SK-N-SH treated with all-trans-retinoic acid at 6 μM for 48 hours (cell line): ENCODE measurements around the gene UNC5C.

Experiments
- ARNTL ChIP-seq: fragments of 450-650 bp; formaldehyde crosslinking; IDR thresholded peaks from 2 replicates; pipeline ENCODE4 v1.5.0; 2020; ENCODE audit warnings: low read depth, mild to moderate bottlenecking, moderate library complexity, borderline replicate concordance
- ISL1 ChIP-seq: fragments of 250-450 bp; sonication (Bioruptor Pico); IDR thresholded peaks from 2 replicates; pipeline ENCODE4 v2.1.2; 2022; ENCODE audit warnings: mild to moderate bottlenecking, moderate library complexity
- OSR1 ChIP-seq: fragments of 250-450 bp; sonication (Bioruptor Pico); IDR thresholded peaks from 2 replicates; pipeline ENCODE4 v1.8.0; 2022; ENCODE audit warnings: moderate library complexity, mild to moderate bottlenecking, inconsistent platforms
- PPARA ChIP-seq: fragments of 250-450 bp; sonication (Bioruptor Pico); IDR thresholded peaks from 2 replicates; pipeline ENCODE4 v1.5.0; 2020; ENCODE audit warnings: mild to moderate bottlenecking, borderline replicate concordance
- SNAI2 ChIP-seq: fragments of 250-450 bp; sonication (Bioruptor Pico); IDR thresholded peaks from 2 replicates; pipeline ENCODE4 v1.5.0; 2020; ENCODE audit warnings: mild to moderate bottlenecking, moderate library complexity
- TOX ChIP-seq: fragments of 250-450 bp; sonication (Bioruptor Pico); IDR thresholded peaks from 2 replicates; pipeline ENCODE4 v1.8.0; 2021; ENCODE audit warnings: mild to moderate bottlenecking, moderate library complexity, borderline replicate concordance
- ZC3H10 ChIP-seq: fragments of 250-450 bp; sonication (Bioruptor Pico); IDR thresholded peaks from 2 replicates; pipeline ENCODE4 v1.5.1; 2021; ENCODE audit warnings: mild to moderate bottlenecking, moderate library complexity
- ZFP30 ChIP-seq: fragments of 450-650 bp; formaldehyde crosslinking; IDR thresholded peaks from 2 replicates; pipeline ENCODE4 v1.5.0; 2022; ENCODE audit warnings: mild to moderate bottlenecking, moderate library complexity
- ZNF70 ChIP-seq: fragments of 450-650 bp; formaldehyde crosslinking; IDR thresholded peaks from 2 replicates; pipeline ENCODE4 v1.5.0; 2020; ENCODE audit warnings: mild to moderate bottlenecking, moderate library complexity
- ZNF8 ChIP-seq: fragments of 450-650 bp; formaldehyde crosslinking; IDR thresholded peaks from 2 replicates; pipeline ENCODE4 v1.5.0; 2020; ENCODE audit warnings: mild to moderate bottlenecking, moderate library complexity
- TF ChIP-seq, protein P1 (sequence below): fragments of 250-450 bp; sonication (Bioruptor Pico); IDR thresholded peaks from 2 replicates; pipeline ENCODE4 v1.8.0; 2020; ENCODE audit warnings: mild to moderate bottlenecking, moderate library complexity, borderline replicate concordance
- TF ChIP-seq, protein P2 (sequence below): fragments of 250-450 bp; sonication (Bioruptor Pico); IDR thresholded peaks from 2 replicates; pipeline ENCODE4 v1.5.1; 2021; ENCODE audit warnings: mild to moderate bottlenecking, moderate library complexity
- TF ChIP-seq, protein P3 (sequence below): fragments of 250-450 bp; sonication (Bioruptor Pico); IDR thresholded peaks from 2 replicates; pipeline ENCODE4 v1.5.1; 2020; ENCODE audit warnings: low read depth, mild to moderate bottlenecking, moderate library complexity

DNA sequence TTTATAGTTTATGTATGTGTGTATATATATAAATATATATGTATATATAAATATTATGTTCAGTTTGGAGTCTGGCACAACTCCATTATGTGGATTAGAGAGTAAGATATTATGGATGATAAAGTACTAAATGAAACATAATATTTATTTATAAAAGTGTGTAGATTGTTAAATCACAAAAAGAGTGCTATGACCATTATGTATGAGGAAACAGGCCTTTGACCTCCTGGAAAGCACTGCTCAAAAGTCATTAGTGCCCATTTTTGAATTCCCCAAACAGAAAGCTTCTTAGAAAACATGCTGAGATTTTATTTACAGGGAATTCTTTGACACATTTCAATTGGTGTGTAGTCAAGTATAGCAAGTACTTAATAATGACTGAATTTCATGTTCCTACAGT is 391.2 kb downstream of the UNC5C start:
- TF ChIP-seq OSR1 (CRISPR knock-in tag): no peak
- TF ChIP-seq, protein P1, sequence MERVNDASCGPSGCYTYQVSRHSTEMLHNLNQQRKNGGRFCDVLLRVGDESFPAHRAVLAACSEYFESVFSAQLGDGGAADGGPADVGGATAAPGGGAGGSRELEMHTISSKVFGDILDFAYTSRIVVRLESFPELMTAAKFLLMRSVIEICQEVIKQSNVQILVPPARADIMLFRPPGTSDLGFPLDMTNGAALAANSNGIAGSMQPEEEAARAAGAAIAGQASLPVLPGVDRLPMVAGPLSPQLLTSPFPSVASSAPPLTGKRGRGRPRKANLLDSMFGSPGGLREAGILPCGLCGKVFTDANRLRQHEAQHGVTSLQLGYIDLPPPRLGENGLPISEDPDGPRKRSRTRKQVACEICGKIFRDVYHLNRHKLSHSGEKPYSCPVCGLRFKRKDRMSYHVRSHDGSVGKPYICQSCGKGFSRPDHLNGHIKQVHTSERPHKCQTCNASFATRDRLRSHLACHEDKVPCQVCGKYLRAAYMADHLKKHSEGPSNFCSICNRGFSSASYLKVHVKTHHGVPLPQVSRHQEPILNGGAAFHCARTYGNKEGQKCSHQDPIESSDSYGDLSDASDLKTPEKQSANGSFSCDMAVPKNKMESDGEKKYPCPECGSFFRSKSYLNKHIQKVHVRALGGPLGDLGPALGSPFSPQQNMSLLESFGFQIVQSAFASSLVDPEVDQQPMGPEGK: no peak
- TF ChIP-seq SNAI2 (CRISPR knock-in tag): no peak
- no peak for TF ChIP-seq ISL1
- TF ChIP-seq, protein P2, sequence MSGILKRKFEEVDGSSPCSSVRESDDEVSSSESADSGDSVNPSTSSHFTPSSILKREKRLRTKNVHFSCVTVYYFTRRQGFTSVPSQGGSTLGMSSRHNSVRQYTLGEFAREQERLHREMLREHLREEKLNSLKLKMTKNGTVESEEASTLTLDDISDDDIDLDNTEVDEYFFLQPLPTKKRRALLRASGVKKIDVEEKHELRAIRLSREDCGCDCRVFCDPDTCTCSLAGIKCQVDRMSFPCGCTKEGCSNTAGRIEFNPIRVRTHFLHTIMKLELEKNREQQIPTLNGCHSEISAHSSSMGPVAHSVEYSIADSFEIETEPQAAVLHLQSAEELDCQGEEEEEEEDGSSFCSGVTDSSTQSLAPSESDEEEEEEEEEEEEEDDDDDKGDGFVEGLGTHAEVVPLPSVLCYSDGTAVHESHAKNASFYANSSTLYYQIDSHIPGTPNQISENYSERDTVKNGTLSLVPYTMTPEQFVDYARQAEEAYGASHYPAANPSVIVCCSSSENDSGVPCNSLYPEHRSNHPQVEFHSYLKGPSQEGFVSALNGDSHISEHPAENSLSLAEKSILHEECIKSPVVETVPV (CRISPR knock-in tag): no peak
- no peak for TF ChIP-seq PPARA (CRISPR knock-in tag)
- TF ChIP-seq ZNF8: no peak
- TF ChIP-seq, protein P3, sequence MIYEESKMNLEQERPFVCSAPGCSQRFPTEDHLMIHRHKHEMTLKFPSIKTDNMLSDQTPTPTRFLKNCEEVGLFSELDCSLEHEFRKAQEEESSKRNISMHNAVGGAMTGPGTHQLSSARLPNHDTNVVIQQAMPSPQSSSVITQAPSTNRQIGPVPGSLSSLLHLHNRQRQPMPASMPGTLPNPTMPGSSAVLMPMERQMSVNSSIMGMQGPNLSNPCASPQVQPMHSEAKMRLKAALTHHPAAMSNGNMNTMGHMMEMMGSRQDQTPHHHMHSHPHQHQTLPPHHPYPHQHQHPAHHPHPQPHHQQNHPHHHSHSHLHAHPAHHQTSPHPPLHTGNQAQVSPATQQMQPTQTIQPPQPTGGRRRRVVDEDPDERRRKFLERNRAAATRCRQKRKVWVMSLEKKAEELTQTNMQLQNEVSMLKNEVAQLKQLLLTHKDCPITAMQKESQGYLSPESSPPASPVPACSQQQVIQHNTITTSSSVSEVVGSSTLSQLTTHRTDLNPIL (CRISPR knock-in tag): no peak
- no peak for TF ChIP-seq TOX (CRISPR knock-in tag)
- TF ChIP-seq ARNTL (CRISPR knock-in tag): no peak
- TF ChIP-seq ZNF70 (CRISPR knock-in tag): no peak
- no peak for TF ChIP-seq ZC3H10 (CRISPR knock-in tag)
- TF ChIP-seq ZFP30 (CRISPR knock-in tag): no peak
